Peyer's patch (tissue), 4 donors: ENCODE results near the gene SOX5. TPM values are rescaled to one million over a fixed set of nuclear protein-coding genes. Genes with fewer than 3 reads are reported as not detected.

Source experiments
- DNase-seq, 3 donors: peaks; one replicate each; pipeline ENCODE4 v3.0.0-alpha.2; 2017 to 2019
- H3K27ac ChIP-seq, 4 donors: fragments of 200-600 bp; sonication (generic); one replicate each; pipeline ENCODE4 v1.5.1; 2016 to 2019
- H3K27me3 ChIP-seq, 2 donors: fragments of 200-600 bp; sonication (generic); one replicate each; pipeline ENCODE4 v1.5.1; 2019
- H3K36me3 ChIP-seq, 3 donors: fragments of 200-600 bp; sonication (generic); one replicate each; pipeline ENCODE4 v1.5.1; 2016 to 2019
- H3K4me1 ChIP-seq, 4 donors: fragments of 200-600 bp; sonication (generic); one replicate each; pipeline ENCODE4 v1.5.1; 2016 to 2019
- H3K4me3 ChIP-seq, 4 donors: fragments of 200-600 bp; sonication (generic); 1 replicate in 3 of 4; 2 replicates in 1 of 4; pipeline ENCODE4 v1.5.1; 2016 to 2019; ENCODE audit warnings: mild to moderate bottlenecking in 1 of 4
- H3K9me3 ChIP-seq, 4 donors: fragments of 200-600 bp; sonication (generic); one replicate each; pipeline ENCODE4 v1.5.1; 2016 to 2019; ENCODE audit warnings: mild to moderate bottlenecking in 1 of 4
- POLR2A ChIP-seq, 2 donors: fragments of 450-650 bp; IDR thresholded peaks; one replicate each; pipeline ENCODE4 v1.5.1; 2017; ENCODE audit warnings: antibody characterized with exemption in 2 of 2, mild to moderate bottlenecking in 2 of 2, moderate library complexity in 2 of 2
- total RNA-seq, 4 donors: library from RNA; depleted of rRNA; stranded (reverse); fragments of >200 nt; gene quantifications; one replicate each; pipeline ENCODE4 v1.1.0, GENCODE V29; 2016
- TF ChIP-seq, protein P1 (sequence below), 6 experiments: fragments of 450-650 bp in 4 of 6; fragments of 200-600 bp in 2 of 6; sonication (generic) in 1 of 6; IDR thresholded peaks; one replicate each; pipeline ENCODE4 v1.5.1; 2017 to 2019; ENCODE audit warnings: antibody characterized with exemption in 6 of 6, mild to moderate bottlenecking in 3 of 6, moderate library complexity in 1 of 6

Gene SOX5
- total RNA-seq, 4 donors from 2014 or later = 3.8 to 27.2 (median 11.6) TPM

DNA sequence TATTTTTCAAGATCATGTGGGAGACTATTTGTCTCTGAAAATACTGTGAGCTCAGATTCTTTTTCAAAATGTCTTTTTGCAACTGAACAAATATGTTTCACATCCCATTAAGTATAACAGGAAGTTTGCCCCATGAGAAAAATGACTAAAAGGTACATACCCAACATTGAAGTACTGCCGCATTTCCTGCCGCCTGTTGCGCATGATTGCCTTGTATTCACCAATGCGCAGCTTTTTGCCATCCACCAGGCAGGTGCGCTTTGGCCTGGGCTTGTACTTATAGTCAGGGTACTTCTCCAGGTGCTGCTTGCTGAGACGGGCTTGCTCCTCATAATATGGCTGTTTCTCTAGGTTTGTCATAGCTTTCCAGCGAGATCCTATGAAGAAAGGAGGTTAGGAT is 413.2 kb downstream of the SOX5 start:
- Histone ChIP-seq H3K27ac (peak overlapping the region in 1 of 4 donors; percentile 33), H3K36me3 (no peaks in the 10 kb centered on the region), H3K4me1 (no peaks in the 10 kb centered on the region), H3K9me3 (no peaks in the 10 kb centered on the region), H3K27me3 (no peaks in the 10 kb centered on the region), H3K4me3 (no peak overlapping the region)
- peak in 2 of 3 donors; percentile 84 for DNase-seq
- TF ChIP-seq, protein P1, sequence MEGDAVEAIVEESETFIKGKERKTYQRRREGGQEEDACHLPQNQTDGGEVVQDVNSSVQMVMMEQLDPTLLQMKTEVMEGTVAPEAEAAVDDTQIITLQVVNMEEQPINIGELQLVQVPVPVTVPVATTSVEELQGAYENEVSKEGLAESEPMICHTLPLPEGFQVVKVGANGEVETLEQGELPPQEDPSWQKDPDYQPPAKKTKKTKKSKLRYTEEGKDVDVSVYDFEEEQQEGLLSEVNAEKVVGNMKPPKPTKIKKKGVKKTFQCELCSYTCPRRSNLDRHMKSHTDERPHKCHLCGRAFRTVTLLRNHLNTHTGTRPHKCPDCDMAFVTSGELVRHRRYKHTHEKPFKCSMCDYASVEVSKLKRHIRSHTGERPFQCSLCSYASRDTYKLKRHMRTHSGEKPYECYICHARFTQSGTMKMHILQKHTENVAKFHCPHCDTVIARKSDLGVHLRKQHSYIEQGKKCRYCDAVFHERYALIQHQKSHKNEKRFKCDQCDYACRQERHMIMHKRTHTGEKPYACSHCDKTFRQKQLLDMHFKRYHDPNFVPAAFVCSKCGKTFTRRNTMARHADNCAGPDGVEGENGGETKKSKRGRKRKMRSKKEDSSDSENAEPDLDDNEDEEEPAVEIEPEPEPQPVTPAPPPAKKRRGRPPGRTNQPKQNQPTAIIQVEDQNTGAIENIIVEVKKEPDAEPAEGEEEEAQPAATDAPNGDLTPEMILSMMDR (IDR thresholded peaks at IDR 0.05) = no peak
- TF ChIP-seq POLR2A (IDR thresholded peaks at IDR 0.05) = no peak

GRCh38 chr12:23535441-23535840 is 414.0 kb downstream of the SOX5 start:
- no peak for DNase-seq
- Histone ChIP-seq H3K36me3 (no peaks in the 10 kb centered on the region), H3K27me3 (no peaks in the 10 kb centered on the region), H3K9me3 (no peaks in the 10 kb centered on the region), H3K4me1 (no peaks in the 10 kb centered on the region), H3K4me3 (no peak overlapping the region), H3K27ac (peak overlapping the region in 1 of 4 donors; percentile 1)
- no peak for TF ChIP-seq POLR2A (IDR thresholded peaks at IDR 0.05)
- TF ChIP-seq, protein P1 (IDR thresholded peaks at IDR 0.05) = no peak

- H3K27ac ChIP-seq = no peak overlapping the region
- no peaks in the 10 kb centered on the region for H3K4me1 ChIP-seq
- no peak for DNase-seq
- no peaks in the 10 kb centered on the region for H3K36me3 ChIP-seq
- no peak overlapping the region for H3K4me3 ChIP-seq
- no peaks in the 10 kb centered on the region for H3K9me3 ChIP-seq
- no peaks in the 10 kb centered on the region for H3K27me3 ChIP-seq
- TF ChIP-seq, protein P1 (IDR thresholded peaks at IDR 0.05) = no peak
- no peak for TF ChIP-seq POLR2A (IDR thresholded peaks at IDR 0.05)
Observed at GRCh38 chr12:23534196-23534595, 415.3 kb downstream of the SOX5 start.

DNA sequence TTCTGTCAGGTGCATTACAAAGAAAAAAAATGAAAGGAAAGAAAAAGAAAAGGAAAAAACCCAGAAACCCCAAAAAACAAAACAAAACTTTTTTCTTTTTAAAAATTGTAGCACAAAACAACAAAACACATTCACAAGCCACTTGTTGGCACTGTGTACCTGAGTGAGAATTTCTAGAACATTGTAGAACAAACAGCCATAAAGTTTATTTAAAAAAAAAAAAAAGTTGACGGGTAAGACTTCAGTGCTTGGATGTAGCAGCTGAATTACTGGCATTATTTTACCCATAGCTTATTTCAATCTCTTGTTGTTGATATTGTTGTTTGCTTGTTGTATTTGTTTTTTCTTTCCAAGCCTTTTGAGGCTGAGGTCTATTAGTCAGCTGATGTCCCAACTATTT is 415.8 kb downstream of the SOX5 start:
- Histone ChIP-seq H3K4me1 (no peaks in the 10 kb centered on the region), H3K27ac (no peak overlapping the region), H3K9me3 (no peaks in the 10 kb centered on the region), H3K4me3 (no peak overlapping the region), H3K36me3 (no peaks in the 10 kb centered on the region), H3K27me3 (no peaks in the 10 kb centered on the region)
- TF ChIP-seq POLR2A (IDR thresholded peaks at IDR 0.05) = no peak
- TF ChIP-seq, protein P1 (IDR thresholded peaks at IDR 0.05) = no peak
- DNase-seq = no peak

- H3K36me3 ChIP-seq = no peaks in the 10 kb centered on the region
- H3K4me3 ChIP-seq = no peak overlapping the region
- TF ChIP-seq, protein P1 (IDR thresholded peaks at IDR 0.05) = no peak
- no peak for TF ChIP-seq POLR2A (IDR thresholded peaks at IDR 0.05)
- H3K27me3 ChIP-seq = no peaks in the 10 kb centered on the region
- no peak for DNase-seq
- H3K9me3 ChIP-seq = no peaks in the 10 kb centered on the region
- no peak overlapping the region for H3K27ac ChIP-seq
- H3K4me1 ChIP-seq = no peaks in the 10 kb centered on the region
Observed at GRCh38 chr12:23533265-23533664, 416.2 kb downstream of the SOX5 start.

DNA sequence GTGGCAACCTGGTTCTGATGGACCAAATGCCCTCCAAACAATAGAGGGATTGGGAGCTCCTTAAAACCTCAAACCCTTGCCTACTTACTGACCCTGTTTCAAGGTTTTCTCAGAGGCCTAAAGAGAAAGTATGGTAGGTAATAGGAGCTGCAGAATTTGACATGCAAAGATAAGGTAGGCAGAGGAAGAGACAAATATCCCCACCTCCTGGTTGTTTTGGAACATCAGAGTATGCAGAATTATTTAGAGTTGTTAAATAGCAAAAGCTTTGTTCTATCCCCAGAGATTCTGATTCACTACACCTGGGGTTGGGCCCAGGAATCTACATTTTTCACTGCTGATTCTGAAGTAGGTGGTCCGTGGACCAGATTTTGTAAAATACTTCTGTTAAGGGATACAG is 421.2 kb downstream of the SOX5 start:
- Histone ChIP-seq H3K27me3 (no peaks in the 10 kb centered on the region), H3K27ac (no peak overlapping the region), H3K4me3 (no peak overlapping the region), H3K4me1 (no peaks in the 10 kb centered on the region), H3K9me3 (no peaks in the 10 kb centered on the region), H3K36me3 (no peaks in the 10 kb centered on the region)
- TF ChIP-seq, protein P1 (IDR thresholded peaks at IDR 0.05) = no peak
- no peak for TF ChIP-seq POLR2A (IDR thresholded peaks at IDR 0.05)
- DNase-seq = no peak
